Brain microvascular endothelial cell (primary cell): Measurements from ENCODE around the gene SAMD5.

Experiments
- DNase-seq: peaks from one replicate; pipeline ENCODE4 v3.0.0-alpha.2; 2020
- H3K27ac ChIP-seq: fragments of 250-450 bp; sonication (Bioruptor Pico); 2 replicates; pipeline ENCODE4 v1.5.1; 2020; ENCODE audit warnings: mild to moderate bottlenecking, moderate library complexity
- H3K27me3 ChIP-seq: fragments of 250-450 bp; sonication (Bioruptor Pico); replicated peaks from 2 replicates; pipeline ENCODE4 v1.5.1; 2020; ENCODE audit warnings: mild to moderate bottlenecking
- H3K36me3 ChIP-seq: fragments of 250-450 bp; sonication (Bioruptor Pico); replicated peaks from 2 replicates; pipeline ENCODE4 v1.5.1; 2020; ENCODE audit warnings: mild to moderate bottlenecking
- H3K4me3 ChIP-seq: 2 replicates; pipeline ENCODE4 v1.5.1; 2011; ENCODE audit warnings: low read depth, mild to moderate bottlenecking, control low read depth, low read length, moderate library complexity
- CTCF ChIP-seq: IDR thresholded peaks from 2 replicates; pipeline ENCODE4 v1.5.1; 2011; ENCODE audit warnings: low read depth, mild to moderate bottlenecking, moderate library complexity, low read length, control low read depth, inconsistent platforms; ENCODE audit errors: missing control alignments
- in situ Hi-C: cut with HindIII; loops from 2 replicates; pipeline ENCODE4 v1.10.0; 2017; ENCODE audit warnings: low sequenced_read_pairs, low pct_ligation_motif_present

The SAMD5 gene

GRCh38 chr6:147544420-147544819 lies 35.9 kb downstream of the SAMD5 start:
- no peaks in the 10 kb centered on the region for H3K36me3 ChIP-seq
- in situ Hi-C loops = no loop called here
- no peak overlapping the region for H3K4me3 ChIP-seq
- DNase-seq = no peak
- no peak for TF ChIP-seq CTCF
- no peaks in the 10 kb centered on the region for H3K27me3 ChIP-seq
- H3K27ac ChIP-seq = no peak overlapping the region

GRCh38 chr6:147546501-147547368 lies 38.2 kb downstream of the SAMD5 start:
- TF ChIP-seq CTCF = no peak
- Histone ChIP-seq H3K36me3 (no peaks in the 10 kb centered on the region), H3K27ac (no peak overlapping the region), H3K27me3 (no peaks in the 10 kb centered on the region), H3K4me3 (no peak overlapping the region)
- in situ Hi-C loops = no loop called here
- no peak for DNase-seq

- no peak overlapping the region for H3K27ac ChIP-seq
Measured at GRCh38 chr6:147547369-147547902, 38.9 kb downstream of the SAMD5 start.

GRCh38 chr6:147548921-147549475 lies 40.5 kb downstream of the SAMD5 start:
- no peak for TF ChIP-seq CTCF
- H3K27me3 ChIP-seq = no peaks in the 10 kb centered on the region
- H3K36me3 ChIP-seq = no peaks in the 10 kb centered on the region
- in situ Hi-C loops = no loop called here
- no peak overlapping the region for H3K4me3 ChIP-seq
- no peak overlapping the region for H3K27ac ChIP-seq
- no peak for DNase-seq

More at GRCh38 chr6:147547369-147547902, 38.9 kb downstream of the SAMD5 start:
- no peak for TF ChIP-seq CTCF
- Histone ChIP-seq H3K4me3 (no peak overlapping the region), H3K27me3 (no peaks in the 10 kb centered on the region), H3K36me3 (no peaks in the 10 kb centered on the region)
- no peak for DNase-seq
- in situ Hi-C loops = no loop called here

- H3K4me3 ChIP-seq = no peak overlapping the region
- no peaks in the 10 kb centered on the region for H3K27me3 ChIP-seq
- DNase-seq = no peak
- no peak for TF ChIP-seq CTCF
- H3K36me3 ChIP-seq = no peaks in the 10 kb centered on the region
- H3K27ac ChIP-seq = no peak overlapping the region
- in situ Hi-C loops = no loop called here
Measured at GRCh38 chr6:147549531-147549930, 41.0 kb downstream of the SAMD5 start.
